NCI-H1694 (cell line): ENCODE data around the gene KRT86.

ENCODE experiments used
- DNase-seq: peaks from one replicate; lab custom pipeline; 2025; lab: John Stamatoyannopoulos, UW

The KRT86 gene

DNA sequence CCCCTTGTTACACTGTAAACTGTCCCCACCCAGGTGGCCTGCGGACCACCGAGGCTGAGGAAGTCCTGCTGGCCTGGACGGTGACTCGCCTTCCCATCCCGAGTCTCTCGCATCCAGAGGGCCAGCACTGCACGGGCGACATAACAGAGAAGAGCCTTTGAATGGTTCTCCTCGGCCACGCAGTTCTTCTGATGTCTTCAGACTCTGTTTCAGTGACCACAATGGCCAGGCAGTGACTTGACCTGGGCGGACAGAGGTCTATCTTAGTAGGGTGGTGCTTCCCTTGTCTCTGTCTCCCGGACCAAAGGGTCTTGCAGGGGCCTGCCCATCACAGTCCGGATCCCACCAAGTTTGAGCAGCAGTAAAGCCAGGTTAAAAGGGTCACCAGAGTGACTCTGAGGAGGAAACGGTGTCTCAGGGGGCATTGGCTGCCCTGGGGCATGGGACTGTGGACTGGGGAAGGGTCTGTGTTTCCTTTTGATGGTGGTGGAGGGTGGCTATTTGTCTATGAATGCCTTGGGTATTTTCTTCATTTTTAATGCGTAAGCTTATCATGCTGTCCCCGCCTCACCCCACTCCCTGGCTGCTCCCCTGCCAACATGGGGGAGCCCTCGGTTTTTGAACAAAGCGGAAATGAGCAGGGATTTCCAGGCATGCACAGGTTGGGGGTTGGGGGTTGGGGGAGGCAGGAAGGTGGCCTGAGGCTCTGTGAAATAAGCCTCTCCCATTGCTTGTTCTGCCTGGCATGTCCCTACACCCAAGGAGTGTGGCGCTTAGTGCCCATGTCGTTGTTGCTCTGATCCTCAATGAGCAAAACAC lies 82.5 kb downstream of the KRT86 start:
- no peak for DNase-seq
